IMR-90 (cell line): Measurements from ENCODE around the gene ARTN. TPM values are rescaled to one million over a fixed set of nuclear protein-coding genes. Genes with fewer than 3 reads are reported as not detected.

Source experiments
- ATAC-seq: fragments of 200-7000 bp; cut with Tn5 transposase; 2 replicates; pipeline ENCODE4 v1.9.1; 2020; ENCODE audit warnings: low read depth, mild to moderate bottlenecking, moderate library complexity
- BruUV-seq: library from RNA; stranded (reverse); fragments of 400-500 nt; replicated peaks from 2 replicates; lab custom pipeline; 2021; lab: Mats Ljungman, UMichigan
- CTCF ChIA-PET: fragments of 300-600 bp; formaldehyde crosslinking; extraction: SDS; loops from one replicate; lab custom pipeline; 2021; ENCODE audit warnings: antibody characterized with exemption; lab: Yijun Ruan, JAX
- POLR2A ChIA-PET: fragments of 300-600 bp; sonication (Branson Sonifier 250); formaldehyde crosslinking; loops from one replicate; lab custom pipeline; 2022; ENCODE audit warnings: antibody characterized with exemption; ENCODE audit not compliant: unreplicated experiment; lab: Charles Lee
- DNase-seq: peaks from one replicate; pipeline ENCODE4 v3.0.0; 2013
- H2AFZ ChIP-seq: replicated peaks from 2 replicates; pipeline ENCODE3; 2013; ENCODE audit warnings: low read length, mild to moderate bottlenecking; ENCODE audit not compliant: poor library complexity
- H2AK5ac ChIP-seq: 2 replicates; pipeline ENCODE4 v1.6.1; 2013; ENCODE audit warnings: low read depth, low read length, inconsistent platforms
- H2AK9ac ChIP-seq: replicated peaks from 2 replicates; pipeline ENCODE3; 2013; ENCODE audit warnings: mild to moderate bottlenecking, low read depth, low read length, moderate library complexity; ENCODE audit not compliant: poor library complexity
- H2BK120ac ChIP-seq: 2 replicates; pipeline ENCODE4 v1.6.1; 2013; ENCODE audit warnings: low read depth, low read length, inconsistent platforms
- H2BK15ac ChIP-seq: 3 replicates; pipeline ENCODE4 v1.6.1; 2013; ENCODE audit warnings: low read depth, low read length, inconsistent platforms
- H2BK20ac ChIP-seq: 2 replicates; pipeline ENCODE4 v1.6.1; 2013; ENCODE audit warnings: low read depth, mild to moderate bottlenecking, inconsistent platforms, low read length, moderate library complexity
- H2BK5ac ChIP-seq: 2 replicates; pipeline ENCODE4 v1.6.1; 2013; ENCODE audit warnings: mild to moderate bottlenecking, low read depth, low read length, inconsistent platforms; ENCODE audit not compliant: poor library complexity, severe bottlenecking
- H3K14ac ChIP-seq: replicated peaks from 2 replicates; pipeline ENCODE4 v1.6.1; 2013; ENCODE audit warnings: low read depth, low read length, inconsistent platforms
- H3K18ac ChIP-seq: 2 replicates; pipeline ENCODE4 v1.6.1; 2013; ENCODE audit warnings: low read depth, low read length, control low read depth
- H3K23ac ChIP-seq: 2 replicates; pipeline ENCODE4 v1.6.1; 2013; ENCODE audit warnings: low read depth, low read length, inconsistent platforms
- H3K27ac ChIP-seq: 2 replicates; pipeline ENCODE4 v1.5.1; 2013; ENCODE audit warnings: mild to moderate bottlenecking, control low read depth, low read length; ENCODE audit not compliant: insufficient read depth
- H3K27me3 ChIP-seq: 2 replicates; pipeline ENCODE4 v1.6.1; 2013; ENCODE audit warnings: low read length; ENCODE audit not compliant: control insufficient read depth, insufficient read depth
- H3K36me3 ChIP-seq: 2 replicates; pipeline ENCODE4 v1.6.1; 2013; ENCODE audit warnings: low read length, mixed read lengths; ENCODE audit not compliant: control insufficient read depth, insufficient read depth
- H3K4ac ChIP-seq: 2 replicates; pipeline ENCODE4 v1.6.1; 2013; ENCODE audit warnings: low read depth, low read length, inconsistent platforms
- H3K4me1 ChIP-seq: 2 replicates; pipeline ENCODE4 v1.6.1; 2013; ENCODE audit warnings: low read length, mixed read lengths; ENCODE audit not compliant: control insufficient read depth, insufficient read depth
- H3K4me2 ChIP-seq: 2 replicates; pipeline ENCODE4 v1.6.1; 2013; ENCODE audit warnings: low read depth, mild to moderate bottlenecking, control low read depth, low read length, moderate library complexity
- H3K4me3 ChIP-seq: 2 replicates; pipeline ENCODE4 v1.5.1; 2013; ENCODE audit warnings: low read depth, mild to moderate bottlenecking, control low read depth, low read length, moderate library complexity; ENCODE audit not compliant: insufficient read depth
- H3K56ac ChIP-seq: 2 replicates; pipeline ENCODE4 v1.6.1; 2013; ENCODE audit warnings: low read length, inconsistent platforms; ENCODE audit not compliant: insufficient read depth; ENCODE audit errors: extremely low read depth
- H3K79me1 ChIP-seq, 2 experiments: 2 replicates each; pipeline ENCODE4 v1.6.1; 2013; ENCODE audit warnings: low read length in 2 of 2, inconsistent platforms in 1 of 2, low read depth in 1 of 2
- H3K9ac ChIP-seq: 2 replicates; pipeline ENCODE4 v1.6.1; 2013; ENCODE audit warnings: low read depth, low read length, control low read depth
- H3K9me1 ChIP-seq: 2 replicates; pipeline ENCODE4 v1.6.1; 2013; ENCODE audit warnings: low read length, inconsistent platforms; ENCODE audit not compliant: insufficient read depth
- H3K9me3 ChIP-seq: 2 replicates; pipeline ENCODE4 v1.6.1; 2013; ENCODE audit warnings: low read length; ENCODE audit not compliant: control insufficient read depth, insufficient read depth
- H4K20me1 ChIP-seq: 2 replicates; pipeline ENCODE4 v1.6.1; 2013; ENCODE audit warnings: low read length, inconsistent platforms; ENCODE audit not compliant: insufficient read depth
- H4K5ac ChIP-seq: 2 replicates; pipeline ENCODE4 v1.6.1; 2013; ENCODE audit warnings: mild to moderate bottlenecking, low read depth, low read length, control low read depth
- H4K8ac ChIP-seq, 2 experiments: 2 replicates each; pipeline ENCODE4 v1.6.1; 2013; ENCODE audit warnings: low read depth in 2 of 2, low read length in 2 of 2, control low read depth in 1 of 2, inconsistent platforms in 1 of 2
- H4K91ac ChIP-seq: 2 replicates; pipeline ENCODE4 v1.6.1; 2013; ENCODE audit warnings: low read depth, low read length, inconsistent platforms; ENCODE audit not compliant: insufficient read depth
- MAFK ChIP-seq: IDR thresholded peaks from 2 replicates; pipeline ENCODE4 v1.6.1; 2012; ENCODE audit warnings: low read depth, low read length, improper control_type of control experiment
- RAD21 ChIP-seq: IDR thresholded peaks from 2 replicates; pipeline ENCODE4 v1.6.1; 2012; ENCODE audit warnings: low read length, improper control_type of control experiment
- RCOR1 ChIP-seq: IDR thresholded peaks from 2 replicates; pipeline ENCODE4 v1.6.1; 2012; ENCODE audit warnings: mild to moderate bottlenecking, low read length, improper control_type of control experiment; ENCODE audit not compliant: insufficient replicate concordance
- SMC3 ChIP-seq: fragments of 150-350 bp; IDR thresholded peaks from 2 replicates; pipeline ENCODE4 v1.6.1; 2016; ENCODE audit warnings: low read depth, mild to moderate bottlenecking, antibody characterized with exemption, low read length, moderate library complexity
- USF2 ChIP-seq: fragments of 150-350 bp; IDR thresholded peaks from 2 replicates; pipeline ENCODE4 v1.6.1; 2017; ENCODE audit warnings: mild to moderate bottlenecking, antibody characterized with exemption, low read length, low read depth
- WGBS, 2 experiments: methylation state at CpG; one replicate each; pipeline versions ENCODE4 v1.1.5 to v1.1.7; 2013; ENCODE audit warnings: missing lambda C conversion rate in 2 of 2; ENCODE audit not compliant: insufficient read length in 1 of 2; ENCODE audit errors: extremely low coverage in 2 of 2; 5-methylcytosine and 5-hydroxymethylcytosine counted together
- dilution Hi-C: fragments of 300-500 bp; cut with HindIII; formaldehyde crosslinking; loops from one replicate; pipeline ENCODE4 v1.14.3; 2018; ENCODE audit warnings: low sequenced_read_pairs; ENCODE audit not compliant: unreplicated experiment
- in situ Hi-C: fragments of 300-500 bp; cut with MboI; formaldehyde crosslinking; loops from 3 replicates; pipeline ENCODE4 v1.14.3; 2019; ENCODE audit warnings: low sequenced_read_pairs, inconsistent platforms, mixed read lengths
- intact Hi-C: fragments of 100-400 bp; cut with micrococcal nuclease; formaldehyde crosslinking; loops from 2 replicates; pipeline ENCODE4 v1.10.0; 2022
- polyA plus RNA-seq, 3 experiments: library from polyadenylated mRNA; depleted of rRNA; stranded (reverse); fragments of >200 nt; gene quantifications; 2 replicates each; pipeline ENCODE4 v1.2.3, GENCODE V29; 2012; ENCODE audit warnings: low replicate concordance in 1 of 3
- total RNA-seq: library from RNA; depleted of rRNA; stranded (reverse); fragments of >200 nt; gene quantifications from 2 replicates; pipeline ENCODE4 v1.2.3, GENCODE V29; 2012

Gene ARTN
- total and polyA plus RNA-seq, 2 of the 4 experiments (the other 2 are of a cell fraction), result 0.29 TPM; not detected in 1

- H3K9me1 ChIP-seq, result peaks cover 13% of the 10 kb centered on the region
- no peak overlapping the region for H3K18ac ChIP-seq
- 88% methylated on average over 1 of the region's 2 CpGs; no CpG with 5 or more reads in 1 of the 2 experiments for WGBS, 2 experiments
- no peak overlapping the region for H2BK5ac ChIP-seq
- H3K14ac ChIP-seq, result no peak overlapping the region
- no peak overlapping the region for H3K4me3 ChIP-seq
- no peak overlapping the region for H2BK15ac ChIP-seq
- dilution Hi-C loops, result no loop called here
- POLR2A ChIA-PET, result no interaction called here
- H3K23ac ChIP-seq, result no peak overlapping the region
- peaks cover 7% of the 10 kb centered on the region; the same call in 1 of the 2 replicates for H4K20me1 ChIP-seq
- H4K8ac ChIP-seq, result no peak overlapping the region
- no peak overlapping the region for H3K27ac ChIP-seq
- no peak overlapping the region for H2BK120ac ChIP-seq
- H3K36me3 ChIP-seq, result peaks cover 48% of the 10 kb centered on the region
- no peak overlapping the region for H2AK9ac ChIP-seq
- intact Hi-C loops, result no loop called here
- 0 out of 4 replicates have a peak, but pooled peaks cover 0 to 3% of the 10 kb centered on the region in 2 experiments for H3K79me1 ChIP-seq
- H2AK5ac ChIP-seq, result no peak overlapping the region
- no peak overlapping the region for H3K4ac ChIP-seq
- H4K5ac ChIP-seq, result no peak overlapping the region
- no peak overlapping the region for H2AFZ ChIP-seq
- H3K56ac ChIP-seq, result no peak overlapping the region
- no peaks in the 10 kb centered on the region for H3K27me3 ChIP-seq
- CTCF ChIA-PET, result no interaction called here
- BruUV-seq, result no TSS peak
- H3K9ac ChIP-seq, result no peak overlapping the region
- DNase-seq, result no peak
- no peak overlapping the region for H3K4me2 ChIP-seq
- in situ Hi-C loops, result loop anchor here (25.0 kb wide), 1 partner anchor 425 kb away; the partner anchor contains the start of gene PTPRF
- no peak overlapping the region for H4K91ac ChIP-seq
- TF ChIP-seq RAD21, result no peak
- TF ChIP-seq MAFK, result no peak
- TF ChIP-seq USF2, result no peak
- TF ChIP-seq RCOR1, result no peak
- TF ChIP-seq SMC3, result no peak
- no peak overlapping the region for H2BK20ac ChIP-seq
- no peak for ATAC-seq
- no peaks in the 10 kb centered on the region for H3K4me1 ChIP-seq
- H3K9me3 ChIP-seq, result no peaks in the 10 kb centered on the region
Observed at GRCh38 chr1:43962324-43962723, 28.7 kb downstream of the ARTN start.
